Measurements from ENCODE around the gene SLC5A2.

- TF ChIP-seq CTCF (IDR thresholded peaks at IDR 0.05) (no peak), POLR2A (IDR thresholded peaks at IDR 0.05) (no peak)
Measured at GRCh38 chr16:31528523-31529107, 45.7 kb downstream of the SLC5A2 start.
